ENCODE results near the gene SLC30A3. TPM values are rescaled to one million over a fixed set of nuclear protein-coding genes. Genes with fewer than 3 reads are reported as not detected.
"Not testable (repeated sequence)": the region's sequence is repeated elsewhere in the genome, so short reads cannot be mapped to it uniquely, and the experiment has no call there.

SLC30A3 gene
- total RNA-seq, 1 donor from 2014 or later, result 0.08 TPM

DNA sequence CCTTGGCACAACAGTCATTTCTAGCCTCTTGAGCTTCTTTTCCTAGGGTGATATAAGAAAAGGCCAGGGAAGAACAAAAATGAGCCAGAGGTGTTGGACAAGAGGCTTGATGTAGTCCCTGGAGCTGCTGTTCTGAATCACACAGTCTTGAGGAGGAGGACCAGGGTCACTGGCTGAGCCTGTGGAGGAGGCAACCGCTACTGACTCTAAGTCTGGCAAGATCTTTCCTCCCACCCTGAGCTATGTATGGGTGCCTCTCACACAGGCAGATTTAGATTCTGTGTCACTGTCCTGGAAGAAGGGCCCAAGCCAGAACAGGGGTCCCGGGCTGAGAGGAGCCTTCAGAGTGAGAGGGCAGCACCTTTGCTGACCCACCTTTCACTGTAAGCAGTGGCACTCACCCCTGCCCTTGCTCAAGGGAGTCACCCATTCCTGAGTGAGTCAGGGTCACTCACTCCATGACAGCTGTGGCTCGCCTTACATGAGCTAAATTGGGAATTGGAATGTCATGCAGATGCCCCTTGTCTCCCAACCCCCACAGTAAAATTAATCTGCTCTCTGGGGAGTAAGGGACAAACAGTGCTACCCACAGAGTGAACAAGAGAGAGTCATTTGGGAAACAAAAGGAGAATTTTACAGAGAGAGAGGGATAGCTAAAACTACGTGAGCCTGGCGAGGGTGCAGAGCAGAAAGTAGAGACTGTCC is 19.2 kb upstream of the SLC30A3 start, which contains the start of gene TRIM54:
TRIM54 (plus strand) TSS at position 575 of the 705 bp plus-strand sequence. CDS start 303 bp downstream, outside the sequence.
- Histone ChIP-seq H3K4me3 (ENCODE audit: low read depth, low read length) (no peak within 1 kb of the TSS), H3K36me3 (ENCODE audit: control insufficient read depth, insufficient read depth, low read length) (no peaks in the 10 kb centered on the region), H3K27me3 (ENCODE audit: control insufficient read depth, insufficient read depth, low read length) (peaks cover 17% of the 10 kb centered on the region)
- no peak for DNase-seq (ENCODE audit: low read depth)
- TF ChIP-seq, protein P1, sequence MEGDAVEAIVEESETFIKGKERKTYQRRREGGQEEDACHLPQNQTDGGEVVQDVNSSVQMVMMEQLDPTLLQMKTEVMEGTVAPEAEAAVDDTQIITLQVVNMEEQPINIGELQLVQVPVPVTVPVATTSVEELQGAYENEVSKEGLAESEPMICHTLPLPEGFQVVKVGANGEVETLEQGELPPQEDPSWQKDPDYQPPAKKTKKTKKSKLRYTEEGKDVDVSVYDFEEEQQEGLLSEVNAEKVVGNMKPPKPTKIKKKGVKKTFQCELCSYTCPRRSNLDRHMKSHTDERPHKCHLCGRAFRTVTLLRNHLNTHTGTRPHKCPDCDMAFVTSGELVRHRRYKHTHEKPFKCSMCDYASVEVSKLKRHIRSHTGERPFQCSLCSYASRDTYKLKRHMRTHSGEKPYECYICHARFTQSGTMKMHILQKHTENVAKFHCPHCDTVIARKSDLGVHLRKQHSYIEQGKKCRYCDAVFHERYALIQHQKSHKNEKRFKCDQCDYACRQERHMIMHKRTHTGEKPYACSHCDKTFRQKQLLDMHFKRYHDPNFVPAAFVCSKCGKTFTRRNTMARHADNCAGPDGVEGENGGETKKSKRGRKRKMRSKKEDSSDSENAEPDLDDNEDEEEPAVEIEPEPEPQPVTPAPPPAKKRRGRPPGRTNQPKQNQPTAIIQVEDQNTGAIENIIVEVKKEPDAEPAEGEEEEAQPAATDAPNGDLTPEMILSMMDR (IDR thresholded peaks at IDR 0.05; ENCODE audit: insufficient read depth, low read length, poor library complexity, severe bottlenecking), result no peak

DNA sequence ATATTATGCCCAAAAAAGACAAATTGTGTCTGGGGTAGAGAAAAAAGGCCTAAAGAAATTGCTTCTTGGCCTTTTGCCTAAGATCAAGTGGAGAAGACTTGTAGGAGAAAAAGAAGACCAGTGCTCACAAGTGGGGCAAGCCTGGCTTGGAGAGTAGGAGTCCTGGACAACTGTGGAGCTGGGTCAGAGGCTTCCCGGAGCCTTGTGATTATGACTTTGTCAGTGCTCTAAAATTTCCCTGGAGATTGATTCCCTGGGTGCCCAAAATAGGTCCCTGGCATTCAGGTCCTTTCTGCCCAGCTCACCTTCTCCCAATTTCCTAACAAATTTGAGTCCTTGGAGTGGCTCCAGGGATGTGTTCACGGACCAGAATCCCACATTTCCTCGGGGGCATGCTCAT is 18.6 kb upstream of the SLC30A3 start:
- Histone ChIP-seq H3K4me3 (ENCODE audit: low read depth, low read length) (no peak overlapping the region), H3K36me3 (ENCODE audit: control insufficient read depth, insufficient read depth, low read length) (no peaks in the 10 kb centered on the region), H3K27me3 (ENCODE audit: control insufficient read depth, insufficient read depth, low read length) (peaks cover 17% of the 10 kb centered on the region)
- TF ChIP-seq, protein P1 (IDR thresholded peaks at IDR 0.05; ENCODE audit: insufficient read depth, low read length, poor library complexity, severe bottlenecking), result no peak
- no peak for DNase-seq (ENCODE audit: low read depth)

DNA sequence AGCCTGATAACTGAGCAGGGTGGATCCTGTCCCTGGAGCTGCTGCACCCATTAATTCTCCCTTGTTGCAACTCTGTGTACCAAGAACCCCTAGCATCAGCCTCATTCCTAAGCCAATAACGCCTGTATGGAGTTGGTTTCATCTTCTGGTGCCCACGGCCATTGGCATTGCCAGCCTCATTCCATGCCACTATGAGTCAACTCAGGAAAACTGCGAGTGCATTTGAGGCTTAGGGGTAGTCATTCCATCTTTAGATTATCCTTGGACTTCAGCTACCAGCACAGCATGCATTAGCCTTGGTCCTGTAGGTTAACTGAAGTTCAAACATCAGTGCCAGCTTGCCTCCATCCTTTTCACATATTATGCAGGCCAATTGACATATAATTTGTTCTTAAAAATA is 18.0 kb upstream of the SLC30A3 start:
- Histone ChIP-seq H3K36me3 (ENCODE audit: control insufficient read depth, insufficient read depth, low read length) (no peaks in the 10 kb centered on the region), H3K27me3 (ENCODE audit: control insufficient read depth, insufficient read depth, low read length) (peaks cover 17% of the 10 kb centered on the region), H3K4me3 (ENCODE audit: low read depth, low read length) (no peak overlapping the region)
- DNase-seq (ENCODE audit: low read depth), result no peak
- TF ChIP-seq, protein P1 (IDR thresholded peaks at IDR 0.05; ENCODE audit: insufficient read depth, low read length, poor library complexity, severe bottlenecking), result no peak

DNA sequence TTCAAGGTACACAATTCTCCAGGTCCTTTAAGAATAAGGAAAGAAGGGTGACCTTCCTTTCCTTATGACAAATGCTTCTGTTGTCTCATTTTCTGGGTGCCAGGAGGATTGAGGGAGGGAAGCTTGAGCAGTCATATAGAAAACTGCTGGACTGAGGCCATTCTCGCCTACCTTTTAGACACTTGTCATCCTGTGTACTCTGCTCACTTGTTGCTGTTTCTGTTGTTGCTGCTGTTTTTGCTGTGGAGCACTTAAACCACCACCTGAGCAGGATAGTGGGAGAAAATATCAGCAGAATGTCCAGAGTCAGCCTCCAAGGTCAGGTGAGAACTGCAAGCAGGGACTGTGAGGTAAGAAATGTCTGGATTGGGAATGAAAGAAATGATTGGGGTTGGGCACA is 15.2 kb upstream of the SLC30A3 start:
- no peak overlapping the region for H3K4me3 ChIP-seq (ENCODE audit: low read depth, low read length)
- TF ChIP-seq, protein P1 (IDR thresholded peaks at IDR 0.05; ENCODE audit: insufficient read depth, low read length, poor library complexity, severe bottlenecking), result no peak
- DNase-seq (ENCODE audit: low read depth), result no peak
- peaks cover 24% of the 10 kb centered on the region for H3K27me3 ChIP-seq (ENCODE audit: control insufficient read depth, insufficient read depth, low read length)
- H3K36me3 ChIP-seq (ENCODE audit: control insufficient read depth, insufficient read depth, low read length), result no peaks in the 10 kb centered on the region

DNA sequence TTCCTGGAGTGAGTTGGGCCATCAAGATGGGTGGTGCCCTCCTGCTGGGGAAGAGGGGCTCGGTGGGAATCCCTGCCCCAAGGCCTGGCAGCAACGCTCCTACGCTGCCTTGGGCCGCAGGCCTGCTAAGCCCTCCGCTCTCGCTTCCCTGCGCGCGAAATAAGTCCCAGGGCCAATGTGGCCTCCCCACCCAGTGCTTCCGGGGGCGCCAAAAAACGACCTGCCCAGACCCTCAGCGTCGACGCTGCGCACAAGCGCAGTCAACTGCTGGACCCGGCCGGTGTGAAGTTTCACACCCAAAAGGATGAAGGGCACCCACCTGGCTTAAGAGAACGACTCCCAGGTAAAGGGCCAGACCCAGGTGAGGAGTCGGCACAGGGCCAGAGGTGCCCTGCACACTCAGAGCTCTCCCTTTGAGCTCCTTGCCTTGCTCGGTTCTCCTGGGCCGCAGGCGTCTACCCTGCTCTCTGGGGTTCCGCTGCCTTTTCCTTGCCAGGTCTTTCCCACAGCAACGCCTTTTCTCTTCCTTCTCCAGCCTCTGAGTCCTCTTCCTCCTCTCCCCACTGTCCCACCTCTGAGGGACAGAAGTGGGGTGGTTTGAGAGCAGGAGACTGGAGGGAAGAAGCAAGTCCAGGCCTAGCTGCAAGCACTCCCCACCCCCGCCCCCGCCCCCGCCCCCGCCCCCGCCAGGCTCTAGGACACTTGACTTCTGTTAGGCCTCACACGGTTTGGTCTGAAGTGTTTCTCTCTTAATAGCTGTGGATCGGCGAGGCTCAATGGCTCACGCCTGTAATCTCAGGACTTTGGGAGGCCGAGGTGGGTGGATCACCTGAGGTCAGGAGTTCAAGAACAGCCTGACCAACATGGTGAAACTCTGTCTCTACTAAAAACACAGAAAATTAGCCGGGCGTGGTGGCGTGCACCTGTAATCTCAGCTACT is 12.6 kb upstream of the SLC30A3 start, which contains the start of gene DNAJC5G:
DNAJC5G (plus strand) TSS at position 223 of the 940 bp plus-strand sequence. CDS start 1,296 bp downstream, outside the sequence.
- H3K27me3 ChIP-seq (ENCODE audit: control insufficient read depth, insufficient read depth, low read length), result peaks cover 22% of the 10 kb centered on the region
- no peak within 1 kb of the TSS for H3K4me3 ChIP-seq (ENCODE audit: low read depth, low read length)
- no peaks in the 10 kb centered on the region for H3K36me3 ChIP-seq (ENCODE audit: control insufficient read depth, insufficient read depth, low read length)
- DNase-seq (ENCODE audit: low read depth), result no peak
- TF ChIP-seq, protein P1 (IDR thresholded peaks at IDR 0.05; ENCODE audit: insufficient read depth, low read length, poor library complexity, severe bottlenecking), result no peak

DNA sequence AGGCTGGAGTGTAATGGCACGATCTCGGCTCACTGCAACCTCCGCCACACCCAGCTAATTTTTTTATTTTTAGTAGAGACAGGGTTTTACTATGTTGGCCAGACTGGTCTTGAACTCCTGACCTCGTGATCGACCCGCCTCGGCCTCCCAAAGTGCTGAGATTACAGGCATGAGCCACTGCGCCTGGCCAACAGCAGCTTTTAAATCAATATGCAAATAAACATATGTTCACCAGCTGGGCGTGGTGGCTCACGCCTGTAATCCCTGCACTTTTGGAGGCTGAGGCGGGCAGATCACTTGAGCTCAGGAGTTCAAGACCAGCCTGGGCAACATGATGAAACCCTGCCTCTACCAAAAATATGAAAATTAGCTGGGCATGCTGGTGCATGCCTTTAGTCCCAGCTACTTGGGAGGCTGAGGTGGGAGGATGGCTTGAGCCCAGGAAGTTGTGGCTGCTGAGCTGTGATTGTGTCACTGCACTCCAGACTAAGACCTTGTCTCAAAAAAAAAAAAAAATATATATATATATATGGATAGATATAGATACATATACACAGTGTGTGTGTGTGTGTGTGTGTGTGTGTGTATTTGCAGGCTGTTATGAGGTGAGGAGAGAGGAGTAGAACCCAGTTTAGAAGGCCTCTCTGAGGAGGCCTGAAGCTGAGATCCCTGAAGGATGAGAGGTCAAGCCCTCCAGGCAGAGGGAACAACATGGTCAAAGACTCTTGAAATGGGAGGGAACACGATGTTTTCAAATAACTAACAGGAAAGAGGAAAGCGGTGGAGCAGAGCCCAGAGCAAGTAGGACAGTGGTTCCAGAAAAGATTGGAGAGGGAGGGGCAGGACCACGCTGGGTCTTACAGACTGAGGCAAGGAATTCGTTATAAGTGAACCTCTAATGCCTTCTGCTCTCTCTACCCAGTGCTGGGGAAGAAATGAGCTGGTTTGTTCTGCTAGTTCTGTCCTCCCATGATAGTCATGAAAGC is 10.0 kb upstream of the SLC30A3 start:
- not testable (repeated sequence) for H3K4me3 ChIP-seq (ENCODE audit: low read depth, low read length); DNase-seq (ENCODE audit: low read depth); H3K36me3 ChIP-seq (ENCODE audit: control insufficient read depth, insufficient read depth, low read length)
- peaks cover 27% of the 10 kb centered on the region for H3K27me3 ChIP-seq (ENCODE audit: control insufficient read depth, insufficient read depth, low read length)

Measured in kidney epithelial cell (primary cell).